OCI-LY1 (cell line): ENCODE results near the gene THOC1.

Experiments
- EZH2 ChIP-seq: fragments of 200-600 bp; sonication (generic), shearing (Covaris generic); IDR thresholded peaks from 2 replicates; pipeline ENCODE4 v1.8.0; 2017; ENCODE audit warnings: borderline replicate concordance, mixed run types, mild to moderate bottlenecking, antibody characterized with exemption, low read length, moderate library complexity, mixed read lengths
- TF ChIP-seq, protein P1 (sequence below): fragments of 200-600 bp; sonication (generic), shearing (Covaris generic); IDR thresholded peaks from 2 replicates; pipeline ENCODE4 v1.5.1; 2017; ENCODE audit warnings: mild to moderate bottlenecking, antibody characterized with exemption, low read length, moderate library complexity, mixed read lengths

DNA sequence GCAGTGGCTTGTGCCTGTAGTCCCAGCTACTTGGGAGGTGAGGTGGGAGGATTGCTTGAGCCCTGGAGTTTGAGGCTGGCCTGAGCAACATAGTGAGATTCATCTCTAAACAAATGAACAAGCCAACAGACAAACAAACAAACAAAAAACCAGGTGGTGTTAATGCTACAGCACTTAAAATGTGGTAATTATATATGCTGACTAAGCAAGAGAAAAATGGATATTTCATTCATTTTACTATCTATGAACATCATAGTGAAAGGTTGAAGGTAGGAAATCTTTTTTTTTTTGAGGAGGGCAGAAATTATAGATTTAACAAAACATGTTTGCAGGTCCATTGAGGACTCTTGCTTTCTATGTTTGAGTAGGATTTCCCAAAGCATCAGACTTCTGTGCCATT is 42.2 kb upstream of the THOC1 start:
- TF ChIP-seq, protein P1, sequence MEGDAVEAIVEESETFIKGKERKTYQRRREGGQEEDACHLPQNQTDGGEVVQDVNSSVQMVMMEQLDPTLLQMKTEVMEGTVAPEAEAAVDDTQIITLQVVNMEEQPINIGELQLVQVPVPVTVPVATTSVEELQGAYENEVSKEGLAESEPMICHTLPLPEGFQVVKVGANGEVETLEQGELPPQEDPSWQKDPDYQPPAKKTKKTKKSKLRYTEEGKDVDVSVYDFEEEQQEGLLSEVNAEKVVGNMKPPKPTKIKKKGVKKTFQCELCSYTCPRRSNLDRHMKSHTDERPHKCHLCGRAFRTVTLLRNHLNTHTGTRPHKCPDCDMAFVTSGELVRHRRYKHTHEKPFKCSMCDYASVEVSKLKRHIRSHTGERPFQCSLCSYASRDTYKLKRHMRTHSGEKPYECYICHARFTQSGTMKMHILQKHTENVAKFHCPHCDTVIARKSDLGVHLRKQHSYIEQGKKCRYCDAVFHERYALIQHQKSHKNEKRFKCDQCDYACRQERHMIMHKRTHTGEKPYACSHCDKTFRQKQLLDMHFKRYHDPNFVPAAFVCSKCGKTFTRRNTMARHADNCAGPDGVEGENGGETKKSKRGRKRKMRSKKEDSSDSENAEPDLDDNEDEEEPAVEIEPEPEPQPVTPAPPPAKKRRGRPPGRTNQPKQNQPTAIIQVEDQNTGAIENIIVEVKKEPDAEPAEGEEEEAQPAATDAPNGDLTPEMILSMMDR: no peak
- TF ChIP-seq EZH2: no peak
